HepG2 (cell line): ENCODE results near the gene LLGL1. TPM values are rescaled to one million over a fixed set of nuclear protein-coding genes. Genes with fewer than 3 reads are reported as not detected.
A peak's percentile ranks its signal among the peaks of the same experiment; 100 is the strongest.

Experiments used
- ATAC-seq: fragments of 200-7000 bp; cut with Tn5 transposase; 3 replicates; pipeline ENCODE4 v1.9.1; 2020; ENCODE audit warnings: mild to moderate bottlenecking, moderate library complexity
- BruUV-seq: library from RNA; stranded (reverse); fragments of 400-500 nt; replicated peaks from 2 replicates; lab custom pipeline; 2021; lab: Mats Ljungman, UMichigan
- CTCF ChIA-PET: fragments of 300-600 bp; formaldehyde crosslinking; extraction: SDS; loops from one replicate; lab custom pipeline; 2021; ENCODE audit warnings: low total read pairs, inconsistent platforms, low intra/inter-chr PET ratio; lab: Yijun Ruan, JAX
- POLR2A ChIA-PET: fragments of 350-600 bp; sonication (Branson Sonifier 250); formaldehyde crosslinking; loops from one replicate; lab custom pipeline; 2020; ENCODE audit warnings: antibody characterized with exemption, inconsistent platforms; lab: Yijun Ruan, JAX
- DNase-seq: peaks from one replicate; pipeline ENCODE4 v3.0.0-alpha.2; 2015; ENCODE audit warnings: low spot score
- FAIRE-seq: peaks from 3 replicates; lab custom pipeline; 2011; peaks lifted over from hg19 to GRCh38; lab: Jason Lieb, UNC
- H2AFZ ChIP-seq: one replicate; pipeline ENCODE4 v1.6.1; 2011; ENCODE audit warnings: low read length, inconsistent platforms
- H3K27ac ChIP-seq: fragments of 300-600 bp; 3 replicates; pipeline ENCODE4 v1.8.0; 2011; ENCODE audit warnings: mixed run types, mild to moderate bottlenecking, mixed read lengths, low read length, inconsistent platforms; ENCODE audit not compliant: insufficient read depth; ENCODE audit errors: extremely low read length
- H3K27me3 ChIP-seq, 2 experiments: fragments of 200-600 bp in 1 of 2; 2 replicates in 1 of 2; 3 replicates in 1 of 2; pipeline versions ENCODE4 v1.6.0 to v1.8.0; 2011; ENCODE audit warnings: low read length in 2 of 2, mild to moderate bottlenecking in 2 of 2, moderate library complexity in 2 of 2, inconsistent platforms in 1 of 2; ENCODE audit not compliant: insufficient read depth in 2 of 2, control insufficient read depth in 1 of 2
- H3K36me3 ChIP-seq, 2 experiments: fragments of 200-600 bp in 1 of 2; replicated peaks in 1 of 2; 2 replicates in 1 of 2; 3 replicates in 1 of 2; pipeline versions ENCODE4 v1.5.1 to v1.8.0; 2011; ENCODE audit warnings: low read length in 2 of 2, inconsistent platforms in 1 of 2; ENCODE audit not compliant: insufficient read depth in 2 of 2, control insufficient read depth in 1 of 2
- H3K4me1 ChIP-seq: 2 replicates; pipeline ENCODE4 v1.5.1; 2012; ENCODE audit warnings: low read length, inconsistent platforms; ENCODE audit not compliant: insufficient read depth
- H3K4me2 ChIP-seq: 2 replicates; pipeline ENCODE4 v1.6.0; 2011; ENCODE audit warnings: low read depth, low read length, inconsistent platforms
- H3K4me3 ChIP-seq, 3 experiments: fragments of 200-600 bp in 1 of 3; sonication (generic), shearing (Covaris generic) in 1 of 3; replicated peaks in 1 of 3; 2 replicates each; pipeline ENCODE4 v1.5.1; 2011 to 2016; ENCODE audit warnings: low read length in 3 of 3, inconsistent platforms in 2 of 3, low read depth in 2 of 3, mild to moderate bottlenecking in 2 of 3, control low read depth in 1 of 3, mixed read lengths in 1 of 3; ENCODE audit not compliant: insufficient read depth in 1 of 3
- H3K79me2 ChIP-seq: one replicate; pipeline ENCODE4 v1.6.1; 2011; ENCODE audit warnings: low read length, inconsistent platforms; ENCODE audit not compliant: insufficient read depth
- H3K9ac ChIP-seq: 2 replicates; pipeline ENCODE4 v1.6.0; 2011; ENCODE audit warnings: mild to moderate bottlenecking, low read depth, low read length, inconsistent platforms; ENCODE audit not compliant: insufficient read depth
- H3K9me3 ChIP-seq: 2 replicates; pipeline ENCODE4 v1.5.1; 2012; ENCODE audit warnings: mild to moderate bottlenecking, low read length
- H4K20me1 ChIP-seq: 2 replicates; pipeline ENCODE4 v1.6.0; 2011; ENCODE audit warnings: inconsistent platforms, mild to moderate bottlenecking, low read length, moderate library complexity; ENCODE audit not compliant: insufficient read depth
- BHLHE40 ChIP-seq: IDR thresholded peaks from 2 replicates; pipeline ENCODE4 v1.6.1; 2011; ENCODE audit warnings: low read length, improper control_type of control experiment
- CBFB ChIP-seq: sonication (generic); formaldehyde crosslinking; IDR thresholded peaks from 2 replicates; pipeline ENCODE4 v1.4.0; 2020; ENCODE audit warnings: missing genetic modification reagents
- HNF4A ChIP-seq: sonication (generic); formaldehyde crosslinking; IDR thresholded peaks from 2 replicates; pipeline ENCODE4 v1.4.0; 2020; ENCODE audit warnings: missing genetic modification reagents
- HNRNPL ChIP-seq: fragments of 200-400 bp; formaldehyde crosslinking; IDR thresholded peaks from 2 replicates; pipeline ENCODE4 v1.6.1; 2017; ENCODE audit warnings: mild to moderate bottlenecking, low read depth, low read length
- NFKBIZ ChIP-seq: IDR thresholded peaks from 2 replicates; pipeline ENCODE4 v1.6.1; 2018; ENCODE audit warnings: missing genetic modification reagents, missing compliant biosample characterization
- ZNF792 ChIP-seq: IDR thresholded peaks from 2 replicates; pipeline ENCODE4 v1.6.1; 2016
- WGBS: methylation state at CpG from one replicate; pipeline ENCODE4 v1.1.6; 2017; ENCODE audit warnings: low lambda C conversion rate; 5-methylcytosine and 5-hydroxymethylcytosine counted together
- in situ Hi-C: cut with HindIII; loops from 2 replicates; pipeline ENCODE4 v1.10.0; 2017; ENCODE audit warnings: low pct_unique_long_range_greater_than_20kb; ENCODE audit not compliant: extremely low pct_ligation_motif_present
- intact Hi-C: fragments of 100-400 bp; cut with micrococcal nuclease; formaldehyde crosslinking; loops from one replicate; pipeline ENCODE4 v1.10.0; 2022; ENCODE audit not compliant: unreplicated experiment
- polyA plus RNA-seq, 8 experiments: library from polyadenylated mRNA; depleted of rRNA in 3 of 8; stranded (reverse) in 7 of 8; unstranded in 1 of 8; fragments of >200 nt; fragmentation: Illumina TruSeq in 4 of 8; extraction: Trizol in 4 of 8; gene quantifications; 2 replicates each; pipeline versions ENCODE4 v1.2.1 to v1.2.3, GENCODE V29; 2011 to 2016; ENCODE audit warnings: low read depth in 4 of 8, missing spikeins in 1 of 8, mixed read lengths in 1 of 8; ENCODE audit not compliant: insufficient read depth in 1 of 8
- total RNA-seq, 5 experiments: library from RNA; depleted of rRNA; stranded (reverse); fragments of >200 nt; fragmentation: Illumina TruSeq; extraction: Trizol; gene quantifications; 2 replicates each; pipeline ENCODE4 v1.2.3, GENCODE V29; 2016; ENCODE audit warnings: low read depth in 1 of 5
- TF ChIP-seq, protein P1 (sequence below): sonication (generic); formaldehyde crosslinking; IDR thresholded peaks from 2 replicates; pipeline ENCODE4 v1.4.0; 2020; ENCODE audit warnings: missing genetic modification reagents
- TF ChIP-seq, protein P2 (sequence below): sonication (generic); formaldehyde crosslinking; IDR thresholded peaks from 2 replicates; pipeline ENCODE4 v1.8.1; 2023; ENCODE audit warnings: missing genetic modification reagents, inconsistent platforms, borderline replicate concordance

Gene LLGL1
- total and polyA plus RNA-seq, 2 of the 13 experiments (the other 11 are each of a cell fraction or from before 2014, with no cell fraction given), result 15.0 to 15.3 TPM

DNA sequence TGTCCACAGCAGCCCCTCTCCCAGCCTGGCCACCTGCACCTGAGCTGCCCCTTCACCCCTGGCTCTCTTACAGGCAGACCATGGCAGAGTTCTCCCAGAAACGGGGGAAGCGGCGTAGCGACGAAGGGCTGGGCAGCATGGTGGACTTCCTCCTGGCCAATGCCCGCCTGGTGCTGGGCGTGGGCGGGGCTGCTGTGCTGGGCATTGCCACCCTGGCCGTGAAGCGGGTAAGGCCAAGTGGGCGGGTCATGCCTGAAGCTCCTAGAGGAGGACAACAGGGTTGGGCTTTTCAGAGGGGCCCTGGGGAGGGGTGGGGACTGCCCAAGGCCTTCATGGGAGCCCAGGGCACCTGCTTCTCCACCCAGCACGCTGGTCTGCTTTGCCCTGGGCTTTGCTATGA lies 37.2 kb downstream of the LLGL1 start:
- intact Hi-C loops (no loop called here), in situ Hi-C loops (no loop called here)
- TF ChIP-seq CBFB (CRISPR knock-in tag) (no peak), HNRNPL (0 out of 2 replicates have a peak, but pooled peaks have one; percentile 63), BHLHE40 (no peak), ZNF792 (CRISPR knock-in tag) (no peak), HNF4A (CRISPR knock-in tag) (no peak), NFKBIZ (CRISPR knock-in tag) (no peak)
- TF ChIP-seq, protein P1, sequence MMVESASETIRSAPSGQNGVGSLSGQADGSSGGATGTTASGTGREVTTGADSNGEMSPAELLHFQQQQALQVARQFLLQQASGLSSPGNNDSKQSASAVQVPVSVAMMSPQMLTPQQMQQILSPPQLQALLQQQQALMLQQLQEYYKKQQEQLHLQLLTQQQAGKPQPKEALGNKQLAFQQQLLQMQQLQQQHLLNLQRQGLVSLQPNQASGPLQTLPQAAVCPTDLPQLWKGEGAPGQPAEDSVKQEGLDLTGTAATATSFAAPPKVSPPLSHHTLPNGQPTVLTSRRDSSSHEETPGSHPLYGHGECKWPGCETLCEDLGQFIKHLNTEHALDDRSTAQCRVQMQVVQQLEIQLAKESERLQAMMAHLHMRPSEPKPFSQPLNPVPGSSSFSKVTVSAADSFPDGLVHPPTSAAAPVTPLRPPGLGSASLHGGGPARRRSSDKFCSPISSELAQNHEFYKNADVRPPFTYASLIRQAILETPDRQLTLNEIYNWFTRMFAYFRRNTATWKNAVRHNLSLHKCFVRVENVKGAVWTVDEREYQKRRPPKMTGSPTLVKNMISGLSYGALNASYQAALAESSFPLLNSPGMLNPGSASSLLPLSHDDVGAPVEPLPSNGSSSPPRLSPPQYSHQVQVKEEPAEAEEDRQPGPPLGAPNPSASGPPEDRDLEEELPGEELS (CRISPR knock-in tag), result no peak
- TF ChIP-seq, protein P2, sequence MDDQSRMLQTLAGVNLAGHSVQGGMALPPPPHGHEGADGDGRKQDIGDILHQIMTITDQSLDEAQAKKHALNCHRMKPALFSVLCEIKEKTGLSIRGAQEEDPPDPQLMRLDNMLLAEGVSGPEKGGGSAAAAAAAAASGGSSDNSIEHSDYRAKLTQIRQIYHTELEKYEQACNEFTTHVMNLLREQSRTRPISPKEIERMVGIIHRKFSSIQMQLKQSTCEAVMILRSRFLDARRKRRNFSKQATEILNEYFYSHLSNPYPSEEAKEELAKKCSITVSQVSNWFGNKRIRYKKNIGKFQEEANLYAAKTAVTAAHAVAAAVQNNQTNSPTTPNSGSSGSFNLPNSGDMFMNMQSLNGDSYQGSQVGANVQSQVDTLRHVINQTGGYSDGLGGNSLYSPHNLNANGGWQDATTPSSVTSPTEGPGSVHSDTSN (CRISPR knock-in tag), result no peak
- no TSS peak for BruUV-seq
- peaks cover 13% of the 10 kb centered on the region for H3K79me2 ChIP-seq
- H3K9ac ChIP-seq, result peak overlapping the region; percentile 80; the same call in 1 of the 2 replicates
- H4K20me1 ChIP-seq, result no peaks in the 10 kb centered on the region
- H3K36me3 ChIP-seq, result peaks cover 4 to 23% of the 10 kb centered on the region in 2 experiments; a peak in 4 of 5 replicates
- H2AFZ ChIP-seq, result no peak overlapping the region
- DNase-seq (no peak), ATAC-seq (no peak), FAIRE-seq (no peak)
- peaks cover 20% of the 10 kb centered on the region for H3K4me1 ChIP-seq
- CTCF ChIA-PET, result no interaction called here
- H3K9me3 ChIP-seq, result no peaks in the 10 kb centered on the region
- H3K4me2 ChIP-seq, result no peak overlapping the region; the same call in 1 of the 2 replicates
- 98% methylated on average over 10 of the region's 12 CpGs for WGBS
- H3K4me3 ChIP-seq, result no peak overlapping the region
- no peak overlapping the region for H3K27ac ChIP-seq
- POLR2A ChIA-PET, result no interaction called here
- no peaks in the 10 kb centered on the region; a peak in 1 of 5 replicates for H3K27me3 ChIP-seq
